ENCODE results near the gene ACACA. TPM values are rescaled to one million over a fixed set of nuclear protein-coding genes. Genes with fewer than 3 reads are reported as not detected.

Gene ACACA
- total and polyA plus RNA-seq, 2 donors (not counting 1 experiment from before 2014, with no cell fraction given): 4.8 to 26.2 TPM

DNA sequence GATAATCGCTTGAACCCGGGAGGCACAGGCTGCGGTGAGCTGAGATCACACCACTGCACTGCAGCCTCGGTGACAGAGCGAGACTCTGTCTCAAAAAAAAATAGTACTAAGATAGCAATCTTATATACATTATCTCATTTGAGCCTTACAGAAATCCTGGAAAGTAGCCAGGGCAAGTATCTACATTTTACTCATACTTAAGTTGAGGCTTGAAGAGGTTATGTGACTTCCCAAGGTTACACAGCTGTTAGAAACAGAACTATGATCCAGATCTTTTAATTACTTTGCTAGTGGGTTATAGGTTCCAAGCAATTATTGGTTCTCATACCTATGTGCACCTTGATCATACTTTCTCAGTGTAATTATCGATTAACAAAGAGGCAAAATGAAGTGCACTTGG lies 15.5 kb downstream of the ACACA start:
- H2AFZ ChIP-seq (ENCODE audit: insufficient read depth, low read depth, low read length, poor library complexity, severe bottlenecking): no peak overlapping the region
- ChIA-PET POLR2A (no interaction called here), CTCF (interaction anchor here (1.0 to 1.2 kb wide), 2 partner anchors 18 to 59 kb away, joined by 3 read pairs; no protein-coding TSS in a partner anchor)
- 100% methylated on average over 5 of the region's 6 CpGs for WGBS (ENCODE audit: insufficient coverage)
- no peak overlapping the region for H3K4me2 ChIP-seq (replicated peaks; ENCODE audit: low read depth, low read length, poor library complexity, severe bottlenecking)
- Mint-ChIP-seq H3K4me3 (no peak overlapping the region), H3K4me1 (peaks cover 9% of the 10 kb centered on the region), H3K27me3 (no peaks in the 10 kb centered on the region), H3K27ac (no peak overlapping the region), H3K9me3 (ENCODE audit: insufficient read depth) (no peaks in the 10 kb centered on the region)
- H3K9ac ChIP-seq (ENCODE audit: low read length): no peak overlapping the region
- no peaks in the 10 kb centered on the region for H4K20me1 ChIP-seq (ENCODE audit: control insufficient read depth, insufficient read depth, low read length, poor library complexity, severe bottlenecking)
- intact Hi-C loops (cut with micrococcal nuclease): no loop called here
- H3K4me1 ChIP-seq (ENCODE audit: control insufficient read depth in 2 of 2, insufficient read depth in 2 of 2, low read length in 2 of 2): no peaks in the 10 kb centered on the region
- H3K36me3 ChIP-seq (replicated peaks in 1 of 2; ENCODE audit: control extremely low read depth in 1 of 2, control insufficient read depth in 1 of 2, extremely low read depth in 1 of 2, insufficient read depth in 2 of 2, low read length in 1 of 2): no peaks in the 10 kb centered on the region
- TF ChIP-seq, protein P1, sequence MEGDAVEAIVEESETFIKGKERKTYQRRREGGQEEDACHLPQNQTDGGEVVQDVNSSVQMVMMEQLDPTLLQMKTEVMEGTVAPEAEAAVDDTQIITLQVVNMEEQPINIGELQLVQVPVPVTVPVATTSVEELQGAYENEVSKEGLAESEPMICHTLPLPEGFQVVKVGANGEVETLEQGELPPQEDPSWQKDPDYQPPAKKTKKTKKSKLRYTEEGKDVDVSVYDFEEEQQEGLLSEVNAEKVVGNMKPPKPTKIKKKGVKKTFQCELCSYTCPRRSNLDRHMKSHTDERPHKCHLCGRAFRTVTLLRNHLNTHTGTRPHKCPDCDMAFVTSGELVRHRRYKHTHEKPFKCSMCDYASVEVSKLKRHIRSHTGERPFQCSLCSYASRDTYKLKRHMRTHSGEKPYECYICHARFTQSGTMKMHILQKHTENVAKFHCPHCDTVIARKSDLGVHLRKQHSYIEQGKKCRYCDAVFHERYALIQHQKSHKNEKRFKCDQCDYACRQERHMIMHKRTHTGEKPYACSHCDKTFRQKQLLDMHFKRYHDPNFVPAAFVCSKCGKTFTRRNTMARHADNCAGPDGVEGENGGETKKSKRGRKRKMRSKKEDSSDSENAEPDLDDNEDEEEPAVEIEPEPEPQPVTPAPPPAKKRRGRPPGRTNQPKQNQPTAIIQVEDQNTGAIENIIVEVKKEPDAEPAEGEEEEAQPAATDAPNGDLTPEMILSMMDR (IDR thresholded peaks at IDR 0.05): no peak
- TF ChIP-seq EZH2 (IDR thresholded peaks at IDR 0.05; ENCODE audit: borderline replicate concordance, insufficient read depth, low read depth, low read length, poor library complexity, severe bottlenecking): no peak
- DNase-seq (no peak), ATAC-seq (ENCODE audit: low read depth) (no peak)
- H3K9me3 ChIP-seq (ENCODE audit: control extremely low read depth in 1 of 3, control insufficient read depth in 2 of 3, insufficient read depth in 1 of 3, low read length in 2 of 3): no peaks in the 10 kb centered on the region
- H3K79me2 ChIP-seq (ENCODE audit: control insufficient read depth, insufficient read depth, low read length): no peaks in the 10 kb centered on the region
- no peak overlapping the region for H3K27ac ChIP-seq (ENCODE audit: low read length in 2 of 2)
- no peaks in the 10 kb centered on the region for H3K27me3 ChIP-seq (replicated peaks in 1 of 4; ENCODE audit: control extremely low read depth in 1 of 4, control insufficient read depth in 3 of 4, insufficient read depth in 4 of 4, low read length in 3 of 4)
- no peak overlapping the region for H3K4me3 ChIP-seq (ENCODE audit: control extremely low read depth in 1 of 5, extremely low read depth in 1 of 5, insufficient read depth in 1 of 5, low read depth in 2 of 5, low read length in 4 of 5)

DNA sequence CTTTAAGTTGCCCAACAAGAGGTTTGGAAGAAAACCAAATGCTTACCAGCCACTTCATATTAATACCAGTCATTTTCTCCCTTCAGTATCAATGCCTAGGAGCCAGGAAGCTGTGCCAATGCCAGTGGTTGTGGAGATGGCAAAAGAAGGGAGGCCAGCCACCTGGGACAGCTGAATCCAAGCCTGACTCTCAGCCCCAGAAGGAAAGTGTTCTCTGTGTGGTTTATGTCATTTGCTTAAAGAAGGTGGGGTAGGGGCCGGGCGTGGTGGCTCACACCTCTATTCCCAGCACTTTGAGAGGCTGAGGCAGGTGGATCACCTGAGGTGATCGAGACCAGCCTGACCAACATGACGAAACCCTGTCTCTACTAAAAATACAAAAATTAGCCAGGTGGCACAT lies 17.5 kb downstream of the ACACA start:
- Histone ChIP-seq H3K9ac (ENCODE audit: low read length) (no peak overlapping the region), H3K4me3 (ENCODE audit: control extremely low read depth in 1 of 5, extremely low read depth in 1 of 5, insufficient read depth in 1 of 5, low read depth in 2 of 5, low read length in 4 of 5) (no peak overlapping the region), H3K4me1 (ENCODE audit: control insufficient read depth in 2 of 2, insufficient read depth in 2 of 2, low read length in 2 of 2) (no peaks in the 10 kb centered on the region), H3K27ac (ENCODE audit: low read length in 2 of 2) (no peak overlapping the region), H3K27me3 (replicated peaks in 1 of 4; ENCODE audit: control extremely low read depth in 1 of 4, control insufficient read depth in 3 of 4, insufficient read depth in 4 of 4, low read length in 3 of 4) (no peaks in the 10 kb centered on the region), H4K20me1 (ENCODE audit: control insufficient read depth, insufficient read depth, low read length, poor library complexity, severe bottlenecking) (no peaks in the 10 kb centered on the region), H3K4me2 (replicated peaks; ENCODE audit: low read depth, low read length, poor library complexity, severe bottlenecking) (no peak overlapping the region), H3K79me2 (ENCODE audit: control insufficient read depth, insufficient read depth, low read length) (no peaks in the 10 kb centered on the region), H3K36me3 (replicated peaks in 1 of 2; ENCODE audit: control extremely low read depth in 1 of 2, control insufficient read depth in 1 of 2, extremely low read depth in 1 of 2, insufficient read depth in 2 of 2, low read length in 1 of 2) (no peaks in the 10 kb centered on the region), H3K9me3 (ENCODE audit: control extremely low read depth in 1 of 3, control insufficient read depth in 2 of 3, insufficient read depth in 1 of 3, low read length in 2 of 3) (no peaks in the 10 kb centered on the region), H2AFZ (ENCODE audit: insufficient read depth, low read depth, low read length, poor library complexity, severe bottlenecking) (no peak overlapping the region)
- DNase-seq: no peak
- no peak overlapping the region for H3K27ac Mint-ChIP-seq
- H3K4me3 Mint-ChIP-seq: no peak overlapping the region
- H3K9me3 Mint-ChIP-seq (ENCODE audit: insufficient read depth): no peaks in the 10 kb centered on the region
- ChIA-PET POLR2A (no interaction called here), CTCF (no interaction called here)
- intact Hi-C loops (cut with micrococcal nuclease): no loop called here
- ATAC-seq (ENCODE audit: low read depth): no peak
- WGBS (ENCODE audit: insufficient coverage): no CpG with 5 or more reads among the region's 4 CpGs
- no peaks in the 10 kb centered on the region for H3K27me3 Mint-ChIP-seq
- peaks cover 9% of the 10 kb centered on the region for H3K4me1 Mint-ChIP-seq
- TF ChIP-seq EZH2 (IDR thresholded peaks at IDR 0.05; ENCODE audit: borderline replicate concordance, insufficient read depth, low read depth, low read length, poor library complexity, severe bottlenecking): no peak

Measured in B cell (primary cell).